ENCODE data around the gene ZC3H18.

DNA sequence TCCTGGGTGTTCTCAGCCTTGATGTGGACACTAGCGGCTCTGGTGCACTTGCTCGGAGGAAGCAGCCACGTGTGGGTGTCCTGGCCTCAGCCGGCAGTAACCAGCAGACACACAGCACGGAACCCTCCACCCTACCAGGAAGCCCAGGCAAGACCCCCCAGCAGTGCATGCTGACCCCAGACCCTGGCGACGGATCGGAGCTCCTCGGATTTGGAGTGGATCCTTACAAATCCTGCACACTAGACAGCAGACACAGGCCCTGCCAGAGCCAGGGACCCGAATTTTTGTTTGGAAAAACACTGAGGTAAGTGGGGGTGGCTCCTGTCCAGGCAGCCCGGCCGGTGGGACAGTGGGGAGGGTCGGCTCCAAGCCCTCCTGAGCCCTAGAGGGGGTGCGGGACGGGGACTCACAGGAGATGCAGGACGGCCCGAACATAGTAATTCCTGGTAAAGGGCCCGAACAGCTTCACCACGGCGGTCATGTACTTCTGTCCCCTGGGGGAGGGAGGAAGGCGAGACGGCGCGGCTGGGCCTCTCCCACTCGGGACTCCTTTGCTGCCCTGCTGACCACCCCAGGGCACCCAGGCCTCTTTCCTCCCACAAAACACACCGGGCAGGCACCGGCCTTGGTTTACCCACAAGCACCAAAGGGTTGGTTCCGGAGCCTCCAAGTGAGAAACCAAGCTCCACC is 76.3 kb downstream of the ZC3H18 start:
- TF ChIP-seq, protein P1, sequence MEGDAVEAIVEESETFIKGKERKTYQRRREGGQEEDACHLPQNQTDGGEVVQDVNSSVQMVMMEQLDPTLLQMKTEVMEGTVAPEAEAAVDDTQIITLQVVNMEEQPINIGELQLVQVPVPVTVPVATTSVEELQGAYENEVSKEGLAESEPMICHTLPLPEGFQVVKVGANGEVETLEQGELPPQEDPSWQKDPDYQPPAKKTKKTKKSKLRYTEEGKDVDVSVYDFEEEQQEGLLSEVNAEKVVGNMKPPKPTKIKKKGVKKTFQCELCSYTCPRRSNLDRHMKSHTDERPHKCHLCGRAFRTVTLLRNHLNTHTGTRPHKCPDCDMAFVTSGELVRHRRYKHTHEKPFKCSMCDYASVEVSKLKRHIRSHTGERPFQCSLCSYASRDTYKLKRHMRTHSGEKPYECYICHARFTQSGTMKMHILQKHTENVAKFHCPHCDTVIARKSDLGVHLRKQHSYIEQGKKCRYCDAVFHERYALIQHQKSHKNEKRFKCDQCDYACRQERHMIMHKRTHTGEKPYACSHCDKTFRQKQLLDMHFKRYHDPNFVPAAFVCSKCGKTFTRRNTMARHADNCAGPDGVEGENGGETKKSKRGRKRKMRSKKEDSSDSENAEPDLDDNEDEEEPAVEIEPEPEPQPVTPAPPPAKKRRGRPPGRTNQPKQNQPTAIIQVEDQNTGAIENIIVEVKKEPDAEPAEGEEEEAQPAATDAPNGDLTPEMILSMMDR (IDR thresholded peaks at IDR 0.05) = no peak
- TF ChIP-seq POLR2A (IDR thresholded peaks at IDR 0.05) = no peak

All from right lobe of liver (tissue), 4 donors.